BE2C (cell line): Measurements from ENCODE around the gene SAMD10.

Experiments used
- DNase-seq: peaks from one replicate; pipeline ENCODE4 v3.0.0-alpha.2; 2020
- H3K27me3 ChIP-seq: fragments of 250-450 bp; sonication (Bioruptor Pico); 2 replicates; pipeline ENCODE4 v1.5.1; 2020; ENCODE audit warnings: mild to moderate bottlenecking
- H3K36me3 ChIP-seq: fragments of 250-450 bp; sonication (Bioruptor Pico); 2 replicates; pipeline ENCODE4 v1.5.1; 2020; ENCODE audit warnings: mild to moderate bottlenecking
- H3K4me1 ChIP-seq: fragments of 250-450 bp; sonication (Bioruptor Pico); 2 replicates; pipeline ENCODE4 v1.5.1; 2020
- H3K4me3 ChIP-seq: 2 replicates; pipeline ENCODE4 v1.5.1; 2011; ENCODE audit warnings: low read depth, low read length
- H3K9me3 ChIP-seq: fragments of 250-450 bp; sonication (Bioruptor Pico); 2 replicates; pipeline ENCODE4 v1.5.1; 2020
- CTCF ChIP-seq: IDR thresholded peaks from 2 replicates; pipeline ENCODE4 v1.5.1; 2012; ENCODE audit warnings: mild to moderate bottlenecking, low read depth, low read length

Gene SAMD10

GRCh38 chr20:63945921-63946920, 33.2 kb downstream of the SAMD10 start:
- Histone ChIP-seq H3K4me3 (no peak overlapping the region), H3K9me3 (no peaks in the 10 kb centered on the region), H3K4me1 (peaks cover 15% of the 10 kb centered on the region), H3K27me3 (no peaks in the 10 kb centered on the region), H3K36me3 (peaks cover 39% of the 10 kb centered on the region)
- no peak for DNase-seq
- TF ChIP-seq CTCF = no peak

GRCh38 chr20:63945031-63945658, 34.3 kb downstream of the SAMD10 start:
- Histone ChIP-seq H3K9me3 (no peaks in the 10 kb centered on the region), H3K4me3 (no peak overlapping the region), H3K36me3 (peaks cover 50% of the 10 kb centered on the region), H3K4me1 (peaks cover 14% of the 10 kb centered on the region), H3K27me3 (no peaks in the 10 kb centered on the region)
- TF ChIP-seq CTCF = no peak
- DNase-seq = no peak

- H3K4me3 ChIP-seq = no peak overlapping the region
- H3K36me3 ChIP-seq = peaks cover 55% of the 10 kb centered on the region
- DNase-seq = no peak
- no peaks in the 10 kb centered on the region for H3K27me3 ChIP-seq
- peaks cover 5% of the 10 kb centered on the region for H3K4me1 ChIP-seq
- no peak for TF ChIP-seq CTCF
- no peaks in the 10 kb centered on the region for H3K9me3 ChIP-seq
Observed at GRCh38 chr20:63944078-63944941, 35.1 kb downstream of the SAMD10 start.

GRCh38 chr20:63943808-63944077, 35.7 kb downstream of the SAMD10 start:
- Histone ChIP-seq H3K36me3 (peaks cover 61% of the 10 kb centered on the region), H3K4me1 (peaks cover 1% of the 10 kb centered on the region), H3K4me3 (no peak overlapping the region), H3K9me3 (no peaks in the 10 kb centered on the region), H3K27me3 (no peaks in the 10 kb centered on the region)
- DNase-seq = no peak
- TF ChIP-seq CTCF = no peak

- DNase-seq = no peak
- H3K36me3 ChIP-seq = peaks cover 63% of the 10 kb centered on the region
Observed at GRCh38 chr20:63942969-63943807, 36.3 kb downstream of the SAMD10 start.

More at GRCh38 chr20:63942969-63943807, 36.3 kb downstream of the SAMD10 start:
- Histone ChIP-seq H3K4me3 (no peak overlapping the region), H3K4me1 (no peaks in the 10 kb centered on the region; the same call in 1 of the 2 replicates), H3K9me3 (no peaks in the 10 kb centered on the region), H3K27me3 (no peaks in the 10 kb centered on the region)
- TF ChIP-seq CTCF = no peak
